ENCODE measurements around the gene SRGAP2B.
"Not testable (repeated sequence)": the region's sequence is repeated elsewhere in the genome, so short reads cannot be mapped to it uniquely, and the experiment has no call there.

The SRGAP2B gene

DNA sequence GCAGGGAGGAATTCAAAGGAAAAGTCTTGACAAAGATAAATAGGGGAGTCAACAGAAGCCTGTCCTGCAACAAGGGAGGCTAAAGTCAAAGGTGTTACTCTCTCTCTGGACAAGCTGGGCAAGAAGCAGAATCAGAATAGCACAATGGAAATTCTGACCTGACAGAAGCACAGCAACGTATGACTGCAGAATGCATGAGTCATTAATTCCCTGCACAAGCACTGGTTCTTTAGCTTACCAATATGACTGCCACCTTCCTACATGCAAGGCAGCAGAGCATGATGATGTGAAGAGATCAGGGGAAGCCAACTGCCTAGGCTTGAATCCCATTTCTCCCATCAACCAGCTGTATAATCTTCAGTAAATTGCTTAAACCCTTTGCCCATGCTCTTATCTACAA is 153.4 kb downstream of the SRGAP2B start:
- H3K36me3 ChIP-seq (ENCODE audit: insufficient read depth, low read length); H3K9ac ChIP-seq (ENCODE audit: insufficient read length); H3K27ac ChIP-seq: not testable (repeated sequence)

DNA sequence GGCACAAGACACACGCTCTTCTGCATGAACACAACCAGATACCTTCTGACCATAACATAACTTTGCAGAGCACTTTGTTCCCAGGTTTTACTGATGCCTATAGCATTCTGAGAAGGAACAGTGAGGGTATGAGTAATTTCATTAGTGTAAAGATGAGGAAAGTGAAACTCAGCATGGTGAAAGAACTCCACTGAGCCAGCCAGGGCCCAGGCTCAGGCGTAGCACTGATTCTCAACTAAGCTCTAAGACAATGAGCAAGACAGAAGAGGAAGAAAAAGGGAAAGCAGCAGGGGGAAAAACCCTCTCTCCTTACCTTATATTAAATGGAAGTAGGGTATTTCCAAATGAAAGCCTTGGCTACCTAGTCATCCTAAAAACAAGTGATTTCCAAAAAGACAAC is 155.1 kb downstream of the SRGAP2B start:
- not testable (repeated sequence) for H3K36me3 ChIP-seq (ENCODE audit: insufficient read depth, low read length); H3K27ac ChIP-seq; H3K9me3 ChIP-seq (ENCODE audit: low read depth, low read length); DNase-seq (ENCODE audit: low read depth, low spot score); H3K4me3 ChIP-seq; H3K9ac ChIP-seq (ENCODE audit: insufficient read length)

More for the DNA sequence above, 153.4 kb downstream of the SRGAP2B start:
- DNase-seq (ENCODE audit: low read depth, low spot score); H3K9me3 ChIP-seq (ENCODE audit: low read depth, low read length); H3K4me3 ChIP-seq: not testable (repeated sequence)

DNA sequence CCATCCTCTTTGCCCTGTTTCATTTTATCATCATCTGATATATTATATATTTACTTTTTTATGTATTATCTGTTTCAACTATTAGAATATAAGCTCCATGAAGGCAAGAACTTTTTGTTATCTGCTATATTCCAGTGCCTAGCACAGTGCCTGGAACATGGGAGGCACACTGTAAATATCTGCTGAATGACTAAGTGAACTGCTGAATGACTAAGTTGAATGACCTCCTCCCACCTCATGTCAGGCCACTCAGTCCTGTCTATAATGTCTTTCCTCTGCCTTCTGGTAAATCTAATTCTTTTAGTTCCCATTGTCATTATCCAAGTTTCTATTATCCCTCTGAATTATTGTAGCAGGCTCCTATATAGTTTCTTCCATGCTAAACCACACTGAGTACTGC is 156.5 kb downstream of the SRGAP2B start:
- H3K36me3 ChIP-seq (ENCODE audit: insufficient read depth, low read length); DNase-seq (ENCODE audit: low read depth, low spot score); H3K4me3 ChIP-seq; H3K9ac ChIP-seq (ENCODE audit: insufficient read length); H3K9me3 ChIP-seq (ENCODE audit: low read depth, low read length); H3K27ac ChIP-seq: not testable (repeated sequence)

DNA sequence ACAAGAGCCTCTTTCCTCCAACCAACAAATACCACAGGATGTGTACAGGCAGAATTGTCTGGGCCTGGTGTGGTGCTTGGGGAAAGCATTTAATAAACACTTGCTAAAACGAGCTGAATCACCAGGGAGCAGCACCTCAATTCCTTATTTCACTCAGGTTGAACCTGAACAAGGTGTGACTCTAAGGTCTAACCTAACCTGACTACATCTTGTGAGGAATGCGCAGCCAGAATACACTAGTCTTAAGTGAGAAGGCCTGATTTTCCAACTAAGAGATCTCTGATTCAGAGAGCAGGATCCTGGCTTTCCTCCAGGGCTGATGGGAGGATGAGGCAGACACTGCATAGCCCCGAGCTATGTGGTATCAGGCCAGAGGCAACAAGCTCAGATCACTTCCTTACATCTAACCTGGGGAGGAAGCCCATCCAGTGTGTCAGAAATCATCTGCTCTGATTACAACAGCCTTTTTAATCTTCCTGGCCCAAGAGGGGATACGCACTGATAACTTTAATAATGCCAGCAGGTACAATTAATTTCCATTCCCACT is 158.9 kb downstream of the SRGAP2B start:
- H3K9ac ChIP-seq (ENCODE audit: insufficient read length); H3K4me3 ChIP-seq; H3K27ac ChIP-seq; DNase-seq (ENCODE audit: low read depth, low spot score); H3K36me3 ChIP-seq (ENCODE audit: insufficient read depth, low read length); H3K9me3 ChIP-seq (ENCODE audit: low read depth, low read length): not testable (repeated sequence)

DNA sequence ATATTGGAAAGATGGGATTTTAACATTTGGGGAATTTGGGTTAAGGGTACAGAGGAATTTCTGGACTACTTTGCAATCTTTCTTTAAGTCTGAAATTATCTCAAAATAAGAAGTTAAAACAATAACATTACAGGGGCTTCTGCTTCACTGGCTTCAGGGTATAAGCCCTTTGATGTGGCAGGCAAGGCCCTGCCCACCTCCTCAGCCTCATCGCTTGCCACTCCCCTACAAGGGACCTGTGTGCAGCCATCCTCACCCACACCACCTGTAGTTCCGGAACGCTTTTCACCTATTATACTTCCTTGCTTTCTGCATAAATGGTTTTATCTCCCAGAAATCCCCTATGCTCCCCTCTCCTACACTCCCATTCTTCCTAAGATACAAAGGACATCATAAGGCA is 159.8 kb downstream of the SRGAP2B start:
- H3K9ac ChIP-seq (ENCODE audit: insufficient read length); H3K9me3 ChIP-seq (ENCODE audit: low read depth, low read length); DNase-seq (ENCODE audit: low read depth, low spot score); H3K36me3 ChIP-seq (ENCODE audit: insufficient read depth, low read length); H3K4me3 ChIP-seq; H3K27ac ChIP-seq: not testable (repeated sequence)

DNA sequence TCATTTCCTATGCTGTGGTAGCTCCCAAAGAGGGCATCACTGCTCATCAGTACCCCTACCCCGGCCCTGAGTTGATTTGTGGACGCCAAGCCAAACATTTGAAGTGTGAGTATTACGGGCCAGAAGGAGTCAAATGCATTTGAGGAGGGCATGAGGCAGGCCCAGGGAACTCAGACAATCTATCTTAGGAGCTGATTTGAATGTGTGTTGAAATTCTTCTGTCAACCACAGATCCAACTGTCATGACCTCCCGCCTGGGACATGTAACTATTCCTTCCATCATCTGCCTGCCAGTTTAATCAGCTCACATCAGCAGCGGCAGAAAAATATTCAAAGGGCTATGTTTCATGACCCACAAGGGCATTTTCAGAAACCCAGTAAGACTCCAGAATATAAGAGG is 162.1 kb downstream of the SRGAP2B start:
- not testable (repeated sequence) for H3K9me3 ChIP-seq (ENCODE audit: low read depth, low read length); H3K4me3 ChIP-seq; H3K9ac ChIP-seq (ENCODE audit: insufficient read length); H3K27ac ChIP-seq; H3K36me3 ChIP-seq (ENCODE audit: insufficient read depth, low read length); DNase-seq (ENCODE audit: low read depth, low spot score)

DNA sequence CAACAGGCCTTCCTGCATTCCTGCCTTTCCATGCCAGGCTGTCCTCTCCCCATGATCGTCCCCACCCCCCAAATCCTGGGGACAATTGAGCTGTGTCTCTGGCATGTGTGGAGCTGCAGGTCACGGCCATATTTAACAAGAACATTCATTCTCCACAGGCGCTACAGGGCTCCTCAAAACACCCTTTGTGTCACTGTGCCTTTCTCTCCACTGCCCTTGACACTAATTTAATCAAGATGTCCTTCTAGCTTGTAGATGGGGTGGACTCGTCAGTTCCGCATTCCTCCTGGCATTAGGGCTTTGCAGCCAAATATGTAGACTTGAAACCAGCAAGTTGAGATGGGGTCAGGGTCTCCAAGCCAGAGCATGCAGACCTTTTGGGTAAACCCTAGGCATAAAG is 163.0 kb downstream of the SRGAP2B start:
- not testable (repeated sequence) for DNase-seq (ENCODE audit: low read depth, low spot score); H3K9ac ChIP-seq (ENCODE audit: insufficient read length); H3K27ac ChIP-seq; H3K9me3 ChIP-seq (ENCODE audit: low read depth, low read length); H3K4me3 ChIP-seq; H3K36me3 ChIP-seq (ENCODE audit: insufficient read depth, low read length)

DNA sequence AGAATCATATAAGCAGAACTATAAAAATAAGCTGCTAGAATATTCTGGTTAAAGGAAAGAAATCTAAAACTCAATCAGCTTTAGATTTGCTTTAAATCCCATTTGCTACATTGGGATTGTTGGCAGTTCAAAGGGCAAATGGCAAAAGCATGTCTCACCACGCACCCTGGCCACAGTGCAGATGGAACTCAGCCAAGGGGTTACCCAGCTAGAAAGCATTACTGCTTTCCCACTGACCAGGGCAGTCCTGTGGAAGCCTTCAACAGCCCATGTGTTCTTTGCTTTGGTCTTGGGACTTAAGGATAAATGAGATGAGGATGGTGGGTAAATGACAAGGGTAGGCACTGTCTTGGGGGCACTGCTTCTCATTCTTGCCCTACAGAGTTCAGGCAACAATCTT is 163.6 kb downstream of the SRGAP2B start:
- not testable (repeated sequence) for H3K27ac ChIP-seq; H3K9ac ChIP-seq (ENCODE audit: insufficient read length); H3K36me3 ChIP-seq (ENCODE audit: insufficient read depth, low read length); DNase-seq (ENCODE audit: low read depth, low spot score); H3K4me3 ChIP-seq; H3K9me3 ChIP-seq (ENCODE audit: low read depth, low read length)

DNA sequence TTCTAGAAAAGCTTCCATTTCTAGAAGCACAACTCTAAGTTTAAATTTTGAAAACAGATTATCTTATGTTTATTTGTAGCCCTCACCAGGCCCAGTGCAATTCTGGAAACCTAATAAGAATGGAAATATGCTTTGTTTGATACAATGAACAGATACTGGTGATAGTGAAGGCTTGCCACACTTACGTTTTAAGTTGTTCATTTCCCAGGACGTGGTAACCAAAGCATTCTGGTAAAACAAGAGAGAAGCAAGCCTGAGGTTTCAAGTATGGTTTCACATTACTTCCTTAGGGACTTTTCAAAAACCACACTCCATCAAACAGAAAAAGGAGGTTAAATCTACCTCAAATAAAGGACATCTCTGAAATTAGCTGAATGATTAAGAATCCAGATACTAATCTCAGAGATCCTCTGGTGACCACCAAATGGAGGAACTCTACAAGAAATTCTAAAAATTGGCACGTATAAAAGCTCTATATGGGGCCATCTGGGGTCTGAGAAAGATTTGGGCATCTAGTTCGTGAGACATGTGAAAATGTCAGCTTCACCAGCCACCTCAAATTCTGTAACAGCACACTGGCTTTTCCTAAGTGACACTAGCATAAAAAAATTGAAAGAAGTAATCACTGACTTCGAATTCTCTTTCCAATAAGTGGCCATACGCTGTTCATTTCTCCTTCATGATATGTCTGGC is 164.9 kb downstream of the SRGAP2B start:
- H3K9me3 ChIP-seq (ENCODE audit: low read depth, low read length); DNase-seq (ENCODE audit: low read depth, low spot score); H3K36me3 ChIP-seq (ENCODE audit: insufficient read depth, low read length); H3K9ac ChIP-seq (ENCODE audit: insufficient read length); H3K4me3 ChIP-seq; H3K27ac ChIP-seq: not testable (repeated sequence)

DNA sequence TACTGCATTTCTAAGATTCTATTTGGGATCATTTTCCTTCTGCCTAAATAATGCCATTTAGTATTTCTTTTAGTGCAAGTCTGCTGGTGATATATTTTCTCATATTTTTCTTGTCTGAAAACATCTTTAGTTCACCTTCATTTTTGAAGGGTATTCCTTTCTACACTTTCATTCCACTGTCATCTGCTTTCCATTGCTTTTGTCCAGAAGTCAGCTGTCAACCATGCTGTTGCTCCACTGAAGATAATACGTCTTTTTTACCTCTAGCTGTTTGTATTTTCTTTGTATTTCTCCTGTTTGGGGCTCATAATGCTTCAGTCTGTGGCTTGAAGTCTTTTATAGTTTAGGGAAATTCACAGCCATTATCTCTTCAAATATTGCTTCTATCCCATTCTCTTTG is 167.8 kb downstream of the SRGAP2B start:
- DNase-seq (ENCODE audit: low read depth, low spot score); H3K9me3 ChIP-seq (ENCODE audit: low read depth, low read length); H3K4me3 ChIP-seq; H3K27ac ChIP-seq; H3K9ac ChIP-seq (ENCODE audit: insufficient read length); H3K36me3 ChIP-seq (ENCODE audit: insufficient read depth, low read length): not testable (repeated sequence)

DNA sequence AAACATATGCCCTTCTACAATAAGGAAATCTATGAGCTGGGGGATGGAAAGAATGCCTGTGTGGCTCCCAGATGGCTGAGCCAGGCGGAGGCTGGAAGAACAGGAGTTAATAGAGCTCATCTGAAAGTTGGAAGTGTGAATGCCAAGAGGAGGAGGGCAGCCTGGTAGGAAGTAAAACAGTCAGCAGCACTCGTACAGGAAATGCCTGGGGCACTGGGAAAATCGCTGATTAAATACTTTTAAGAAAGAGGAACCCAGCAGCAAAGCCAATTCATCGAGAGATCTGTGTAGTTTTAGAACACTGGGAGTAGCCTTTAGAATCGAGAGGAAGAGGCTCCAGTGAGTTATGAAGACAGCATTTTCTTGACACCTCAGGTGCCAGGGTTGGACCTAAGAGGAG is 171.5 kb downstream of the SRGAP2B start:
- H3K9me3 ChIP-seq (ENCODE audit: low read depth, low read length); H3K36me3 ChIP-seq (ENCODE audit: insufficient read depth, low read length); H3K9ac ChIP-seq (ENCODE audit: insufficient read length); H3K4me3 ChIP-seq; DNase-seq (ENCODE audit: low read depth, low spot score); H3K27ac ChIP-seq: not testable (repeated sequence)

DNA sequence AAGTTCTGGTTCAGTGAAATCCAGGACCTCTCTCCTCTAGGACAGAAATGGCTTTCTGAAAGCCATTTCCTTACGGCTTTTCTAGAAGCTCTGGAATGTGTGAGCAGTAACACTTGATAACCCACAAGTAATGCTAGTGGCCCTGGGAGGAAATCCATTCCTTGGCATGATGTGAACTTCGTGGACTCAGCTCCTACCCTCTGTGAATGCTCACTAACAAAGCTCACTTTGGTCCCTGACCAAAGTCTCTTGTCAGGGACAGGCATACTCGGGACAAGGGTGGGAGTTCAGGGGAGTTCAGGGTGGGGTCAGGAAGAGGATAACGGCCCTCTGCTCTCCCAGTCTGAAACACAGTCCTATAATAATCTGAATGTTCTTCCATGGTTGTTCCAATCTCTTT is 172.3 kb downstream of the SRGAP2B start:
- not testable (repeated sequence) for H3K9ac ChIP-seq (ENCODE audit: insufficient read length); H3K4me3 ChIP-seq; DNase-seq (ENCODE audit: low read depth, low spot score); H3K36me3 ChIP-seq (ENCODE audit: insufficient read depth, low read length); H3K27ac ChIP-seq; H3K9me3 ChIP-seq (ENCODE audit: low read depth, low read length)

DNA sequence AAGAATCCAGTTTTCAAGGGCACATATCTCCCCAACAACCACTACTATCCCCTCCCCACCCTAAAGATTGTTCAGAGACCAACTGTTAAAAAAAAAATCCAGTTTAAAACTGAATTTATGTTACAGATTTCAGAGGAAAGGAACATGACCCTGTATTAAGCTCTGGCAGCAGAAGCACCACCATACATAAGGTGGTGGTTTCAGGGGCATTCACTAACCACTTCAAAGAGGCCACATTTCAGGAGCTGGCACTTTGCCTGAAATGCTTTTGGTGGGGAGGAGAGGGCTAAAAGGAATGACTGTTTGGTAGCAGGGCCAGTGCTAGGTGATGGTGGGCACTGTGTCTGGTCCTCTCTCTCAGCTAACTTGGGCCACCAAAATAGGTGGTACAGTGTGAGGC is 176.0 kb downstream of the SRGAP2B start:
- H3K9me3 ChIP-seq (ENCODE audit: low read depth, low read length); H3K36me3 ChIP-seq (ENCODE audit: insufficient read depth, low read length); H3K4me3 ChIP-seq; H3K9ac ChIP-seq (ENCODE audit: insufficient read length); H3K27ac ChIP-seq; DNase-seq (ENCODE audit: low read depth, low spot score): not testable (repeated sequence)

DNA sequence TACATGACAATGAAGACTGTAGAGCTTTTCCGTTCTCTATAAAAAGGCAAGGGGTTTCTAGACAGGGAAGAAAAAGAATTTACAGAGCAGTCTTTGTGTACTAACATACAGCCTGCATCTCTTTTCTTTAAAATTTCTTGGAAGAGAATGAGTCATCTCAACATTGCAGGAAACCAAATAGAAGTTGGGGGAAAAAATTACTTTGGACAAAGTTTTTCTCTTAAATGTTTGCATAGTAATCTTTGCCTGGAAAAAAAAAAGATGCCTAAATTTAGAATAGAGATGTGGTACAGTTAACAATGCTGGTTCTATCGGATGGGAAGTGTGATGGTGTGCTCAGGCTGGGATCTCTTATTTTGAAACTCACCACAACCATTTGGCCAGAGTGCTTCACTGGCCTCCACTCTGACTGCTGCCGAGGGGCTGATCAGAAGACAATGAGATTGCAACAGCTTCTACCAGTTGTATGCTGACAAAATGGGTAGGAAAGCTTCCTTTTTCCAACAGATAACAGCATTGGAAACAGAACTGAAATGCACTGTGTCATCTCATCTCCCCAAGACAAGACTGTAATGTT is 177.0 kb downstream of the SRGAP2B start:
- not testable (repeated sequence) for H3K9ac ChIP-seq (ENCODE audit: insufficient read length); H3K9me3 ChIP-seq (ENCODE audit: low read depth, low read length); DNase-seq (ENCODE audit: low read depth, low spot score); H3K36me3 ChIP-seq (ENCODE audit: insufficient read depth, low read length); H3K4me3 ChIP-seq; H3K27ac ChIP-seq

Measured in SK-N-MC (cell line).